RWPE1 (cell line): ENCODE data around the gene ERN1.

ENCODE experiments used
- CTCF ChIA-PET: fragments of 350-600 bp; sonication (Branson Sonifier 250); formaldehyde crosslinking; extraction: SDS; loops from one replicate; lab custom pipeline; 2021; lab: Yijun Ruan, JAX
- POLR2A ChIA-PET: fragments of 400-600 bp; formaldehyde crosslinking; extraction: SDS; loops from one replicate; lab custom pipeline; 2020; ENCODE audit warnings: antibody characterized with exemption; ENCODE audit not compliant: low non-redundant PET; lab: Yijun Ruan, JAX
- DNase-seq: peaks from one replicate; pipeline ENCODE4 v3.0.0; 2012; ENCODE audit warnings: low spot score
- H3K27ac ChIP-seq: fragments of 450-650 bp; 2 replicates; pipeline ENCODE4 v1.5.1; 2017
- TF ChIP-seq, protein P1 (sequence below): fragments of 450-650 bp; conservative IDR thresholded peaks from 2 replicates; pipeline ENCODE4 v1.5.1; 2017; ENCODE audit warnings: low read depth, mild to moderate bottlenecking

Gene ERN1

DNA sequence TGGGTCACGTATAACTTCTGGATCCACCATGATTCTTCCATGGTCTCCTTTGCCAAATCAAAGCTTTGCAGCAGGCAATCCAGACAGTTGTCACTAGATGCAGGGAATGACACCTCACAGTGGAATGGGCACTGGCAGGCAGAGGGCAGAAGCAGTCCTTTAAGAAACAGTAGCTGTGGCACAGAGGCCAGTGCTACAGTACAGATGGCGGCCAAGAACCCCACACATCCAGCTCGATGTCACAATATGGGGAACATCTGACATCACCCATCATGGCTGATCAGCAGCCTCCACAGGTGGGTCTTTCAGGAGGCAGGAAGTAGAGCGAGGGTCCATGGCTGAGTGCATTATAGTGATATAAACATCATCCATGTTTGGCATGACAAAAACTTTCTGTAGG lies 18.8 kb upstream of the ERN1 start:
- ChIA-PET CTCF (interaction anchor here (0.6 to 3.4 kb wide), 6 partner anchors 15 to 233 kb away, joined by 3 to 13 read pairs (median 5); no protein-coding TSS in a partner anchor), POLR2A (no interaction called here)
- no peak for DNase-seq
- TF ChIP-seq, protein P1, sequence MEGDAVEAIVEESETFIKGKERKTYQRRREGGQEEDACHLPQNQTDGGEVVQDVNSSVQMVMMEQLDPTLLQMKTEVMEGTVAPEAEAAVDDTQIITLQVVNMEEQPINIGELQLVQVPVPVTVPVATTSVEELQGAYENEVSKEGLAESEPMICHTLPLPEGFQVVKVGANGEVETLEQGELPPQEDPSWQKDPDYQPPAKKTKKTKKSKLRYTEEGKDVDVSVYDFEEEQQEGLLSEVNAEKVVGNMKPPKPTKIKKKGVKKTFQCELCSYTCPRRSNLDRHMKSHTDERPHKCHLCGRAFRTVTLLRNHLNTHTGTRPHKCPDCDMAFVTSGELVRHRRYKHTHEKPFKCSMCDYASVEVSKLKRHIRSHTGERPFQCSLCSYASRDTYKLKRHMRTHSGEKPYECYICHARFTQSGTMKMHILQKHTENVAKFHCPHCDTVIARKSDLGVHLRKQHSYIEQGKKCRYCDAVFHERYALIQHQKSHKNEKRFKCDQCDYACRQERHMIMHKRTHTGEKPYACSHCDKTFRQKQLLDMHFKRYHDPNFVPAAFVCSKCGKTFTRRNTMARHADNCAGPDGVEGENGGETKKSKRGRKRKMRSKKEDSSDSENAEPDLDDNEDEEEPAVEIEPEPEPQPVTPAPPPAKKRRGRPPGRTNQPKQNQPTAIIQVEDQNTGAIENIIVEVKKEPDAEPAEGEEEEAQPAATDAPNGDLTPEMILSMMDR: no peak
- peak overlapping the region; percentile 68 for H3K27ac ChIP-seq

GRCh38 chr17:64148017-64148631 lies 18.2 kb upstream of the ERN1 start:
- DNase-seq: no peak
- CTCF ChIA-PET: interaction anchor here (0.6 to 3.4 kb wide), 7 partner anchors 14 to 271 kb away, joined by 3 to 13 read pairs (median 4); no protein-coding TSS in a partner anchor
- TF ChIP-seq, protein P1: no peak
- peak overlapping the region; percentile 68 for H3K27ac ChIP-seq
- POLR2A ChIA-PET: no interaction called here

DNA sequence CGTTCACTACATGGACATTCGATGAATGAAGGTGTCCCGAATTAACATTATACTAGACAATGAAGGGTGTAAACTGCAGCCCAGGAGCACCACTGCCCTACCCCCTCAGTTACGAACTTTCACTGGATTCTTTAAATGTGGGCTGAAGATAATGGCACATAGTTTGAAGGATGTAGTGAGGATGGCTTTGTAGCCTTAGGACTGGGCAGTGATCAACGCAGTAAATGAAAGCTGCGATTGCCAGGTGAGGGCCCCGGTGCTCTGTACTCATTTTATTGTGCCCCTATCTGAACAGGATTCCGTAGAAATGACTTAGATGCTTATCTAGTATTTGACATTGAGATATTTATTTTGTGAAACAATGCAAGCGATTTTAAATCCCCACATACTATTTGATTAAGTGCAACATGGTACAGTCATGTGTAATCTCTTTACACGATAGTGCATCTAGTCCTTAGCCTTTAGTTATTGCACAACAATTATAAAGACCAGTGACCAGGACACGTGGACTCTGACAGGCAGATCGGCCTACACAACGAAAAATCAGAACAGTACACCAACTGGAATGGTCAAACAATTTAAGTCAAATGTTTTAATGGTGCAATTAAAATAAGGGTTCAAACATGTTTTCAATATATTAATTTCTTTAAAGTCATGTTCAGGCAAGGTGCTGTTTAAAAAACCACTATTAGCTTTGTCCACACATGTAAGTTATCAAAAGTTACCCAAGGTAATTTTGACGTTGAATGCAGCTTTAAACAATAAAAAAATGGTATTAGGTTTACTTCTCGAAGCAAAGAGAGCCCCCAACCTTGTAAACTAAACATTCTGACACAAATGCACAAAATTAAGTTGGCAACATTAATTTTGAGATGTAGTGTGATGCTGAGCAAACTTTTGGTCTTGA lies 17.4 kb upstream of the ERN1 start:
- H3K27ac ChIP-seq: peak overlapping the region; percentile 99
- ChIA-PET CTCF (interaction anchor here (0.5 to 3.4 kb wide), 4 partner anchors 132 to 1051 kb away, joined by 3 to 13 read pairs (median 6); no protein-coding TSS in a partner anchor), POLR2A (no interaction called here)
- peak; percentile 35 for DNase-seq
- TF ChIP-seq, protein P1: no peak

DNA sequence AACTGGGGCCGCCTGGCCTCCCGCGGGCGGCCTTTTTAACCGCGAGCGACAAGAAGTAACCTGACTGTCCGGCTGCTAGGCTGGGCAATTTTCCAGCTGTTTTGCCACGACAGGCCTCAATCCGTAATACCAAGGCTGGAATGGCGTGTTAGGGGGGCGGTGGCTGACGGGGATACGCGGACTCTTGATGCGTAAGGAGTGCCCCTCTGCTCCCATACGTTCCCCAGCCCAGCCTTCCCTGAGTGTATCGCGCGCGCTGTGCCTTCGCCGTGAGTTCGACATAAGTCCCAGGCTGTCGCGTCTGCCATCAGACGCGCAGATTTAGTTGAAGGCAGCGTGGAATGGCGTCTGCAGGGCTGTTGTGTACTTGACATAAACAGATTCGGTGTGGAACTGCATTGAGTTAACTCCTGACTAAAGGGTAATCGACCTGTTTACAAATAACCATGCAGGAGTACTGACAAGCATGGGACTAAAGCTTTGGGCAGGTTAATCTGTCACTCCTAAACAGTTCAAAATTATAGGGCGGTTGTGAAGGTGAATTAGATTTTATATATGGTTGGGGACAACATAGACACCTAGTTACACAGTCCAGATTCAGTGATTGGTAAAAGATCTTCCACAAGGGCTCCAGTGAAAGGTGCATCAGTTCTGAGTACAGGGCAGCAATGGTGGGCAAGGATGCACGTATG lies 16.6 kb upstream of the ERN1 start:
- POLR2A ChIA-PET: interaction anchor here (0.6 to 1.2 kb wide), 5 partner anchors 63 to 359 kb away, joined by 3 to 8 read pairs (median 3); partner anchors contain the start of gene TEX2
- TF ChIP-seq, protein P1: no peak
- DNase-seq: peak; percentile 53
- H3K27ac ChIP-seq: peak overlapping the region; percentile 99
- CTCF ChIA-PET: interaction anchor here (1.3 kb wide), 1 partner anchor 136 kb away, joined by 10 read pairs; no protein-coding TSS in a partner anchor

GRCh38 chr17:64145751-64146417 lies 15.9 kb upstream of the ERN1 start:
- CTCF ChIA-PET: interaction anchor here (0.6 to 2.4 kb wide), 3 partner anchors 13 to 227 kb away, joined by 4 to 13 read pairs (median 10); no protein-coding TSS in a partner anchor
- DNase-seq: peak; percentile 98
- POLR2A ChIA-PET: interaction anchor here (0.6 to 1.2 kb wide), 9 partner anchors 9 to 360 kb away, joined by 3 to 8 read pairs (median 4); partner anchors contain the start of gene TEX2
- peak overlapping the region; percentile 99 for H3K27ac ChIP-seq
- TF ChIP-seq, protein P1: no peak
